IMR-90 (cell line): ENCODE results near the gene ENAH.

Source experiments
- CEBPB ChIP-seq: IDR thresholded peaks from 2 replicates; pipeline ENCODE4 v1.6.1; 2012; ENCODE audit warnings: low read depth, low read length, improper control_type of control experiment
- CTCF ChIP-seq: conservative IDR thresholded peaks from 2 replicates; pipeline ENCODE4 v1.5.1; 2012; ENCODE audit warnings: mild to moderate bottlenecking, low read depth, low read length, improper control_type of control experiment
- FOS ChIP-seq: fragments of 150-350 bp; IDR thresholded peaks from 2 replicates; pipeline ENCODE4 v1.6.1; 2016; ENCODE audit warnings: low read depth, low read length
- MXI1 ChIP-seq: IDR thresholded peaks from 2 replicates; pipeline ENCODE4 v1.6.1; 2012; ENCODE audit warnings: low read depth, mild to moderate bottlenecking, low read length, moderate library complexity, borderline replicate concordance
- NFE2L2 ChIP-seq: fragments of 150-350 bp; IDR thresholded peaks from 2 replicates; pipeline ENCODE4 v1.6.1; 2016; ENCODE audit warnings: low read depth, mild to moderate bottlenecking, low read length
- POLR2A ChIP-seq: IDR thresholded peaks from 2 replicates; pipeline ENCODE4 v1.6.1; 2012; ENCODE audit warnings: mild to moderate bottlenecking, low read depth, low read length
- RAD21 ChIP-seq: IDR thresholded peaks from 2 replicates; pipeline ENCODE4 v1.6.1; 2012; ENCODE audit warnings: low read length, improper control_type of control experiment
- RCOR1 ChIP-seq: IDR thresholded peaks from 2 replicates; pipeline ENCODE4 v1.6.1; 2012; ENCODE audit warnings: mild to moderate bottlenecking, low read length, improper control_type of control experiment; ENCODE audit not compliant: insufficient replicate concordance
- RFX5 ChIP-seq: IDR thresholded peaks from 2 replicates; pipeline ENCODE4 v1.8.0; 2012; ENCODE audit warnings: low read depth, mild to moderate bottlenecking, low read length, moderate library complexity
- SMC3 ChIP-seq: fragments of 150-350 bp; IDR thresholded peaks from 2 replicates; pipeline ENCODE4 v1.6.1; 2016; ENCODE audit warnings: low read depth, mild to moderate bottlenecking, antibody characterized with exemption, low read length, moderate library complexity
- USF2 ChIP-seq: fragments of 150-350 bp; IDR thresholded peaks from 2 replicates; pipeline ENCODE4 v1.6.1; 2017; ENCODE audit warnings: mild to moderate bottlenecking, antibody characterized with exemption, low read length, low read depth

- TF ChIP-seq CTCF: no peak
- TF ChIP-seq CEBPB: no peak
- TF ChIP-seq POLR2A: no peak
- TF ChIP-seq NFE2L2: no peak
- no peak for TF ChIP-seq FOS
- TF ChIP-seq SMC3: no peak
- TF ChIP-seq RAD21: no peak
- TF ChIP-seq RCOR1: no peak
- no peak for TF ChIP-seq RFX5
- no peak for TF ChIP-seq USF2
- TF ChIP-seq MXI1: no peak
Observed at GRCh38 chr1:225534135-225534534, 118.8 kb downstream of the ENAH start.
